Measurements from ENCODE around the gene ZFYVE1.

- TF ChIP-seq CTCF (conservative IDR thresholded peaks at IDR 0.05) (no peak), EZH2 (IDR thresholded peaks at IDR 0.05; ENCODE audit: low read depth) (no peak)
Measured at GRCh38 chr14:72970058-72970630, 56.8 kb downstream of the ZFYVE1 start.

Data from PC-9 (cell line).